ENCODE data around the gene MBNL3. TPM values are rescaled to one million over a fixed set of nuclear protein-coding genes. Genes with fewer than 3 reads are reported as not detected.
"Not testable (repeated sequence)": the region's sequence is repeated elsewhere in the genome, so short reads cannot be mapped to it uniquely, and the experiment has no call there.

The MBNL3 gene
- total RNA-seq, 1 donor from 2014 or later = 0.20 TPM

DNA sequence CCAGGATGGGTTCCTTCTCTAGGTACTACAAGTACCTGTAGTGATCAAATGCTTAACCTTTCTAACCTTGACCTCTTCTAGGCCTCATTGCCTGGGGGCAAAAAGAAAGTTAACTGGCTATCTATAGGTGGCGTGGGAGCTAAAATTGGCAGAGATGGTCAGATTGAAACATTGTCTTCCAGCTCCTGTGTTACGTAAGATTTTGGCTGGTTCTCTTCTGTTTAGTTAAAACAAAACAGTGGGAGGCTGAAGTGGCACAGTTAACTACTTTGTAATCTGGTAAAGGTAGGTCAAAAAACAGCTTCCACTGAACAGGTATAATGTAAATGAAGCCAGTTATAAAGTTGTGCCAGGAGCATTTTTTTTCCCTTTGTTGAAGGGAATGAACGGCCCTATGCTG lies 115.2 kb downstream of the MBNL3 start:
- DNase-seq (ENCODE audit: low read depth in 2 of 2) = no peak

DNA sequence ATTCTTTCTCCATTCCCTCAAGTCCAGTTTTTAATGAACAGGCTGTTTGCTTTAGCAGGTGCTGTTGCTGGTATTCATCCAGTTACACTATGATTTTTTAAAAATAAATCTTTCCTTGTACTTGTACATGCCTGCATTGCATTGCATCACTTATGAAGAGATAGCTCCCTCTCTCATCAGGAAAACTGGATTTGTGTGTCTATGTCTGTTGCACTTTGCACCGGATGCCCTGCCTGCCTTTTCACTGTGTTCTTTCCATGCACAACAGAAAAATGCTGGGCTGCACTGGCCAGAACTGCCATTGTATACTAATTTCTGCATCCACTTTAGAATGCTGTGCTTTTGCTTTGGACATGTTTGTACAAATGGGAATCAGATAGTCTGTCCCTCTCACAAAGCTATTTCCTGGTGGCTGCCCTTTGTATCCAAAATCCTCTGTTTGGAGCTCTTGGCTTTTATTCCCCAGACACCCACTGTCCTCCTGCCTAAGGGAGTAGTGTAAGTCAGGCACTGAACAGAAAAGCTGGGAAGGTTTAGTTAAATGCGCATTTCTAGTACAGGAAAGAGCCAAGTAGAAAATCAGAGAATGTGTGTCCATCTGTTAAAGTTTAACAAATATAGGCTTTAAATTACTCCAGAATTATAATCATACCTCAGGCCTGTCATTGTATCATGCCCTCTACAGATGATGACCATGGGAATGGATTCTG lies 119.1 kb downstream of the MBNL3 start:
- no peak for DNase-seq (ENCODE audit: low read depth in 2 of 2)

DNA sequence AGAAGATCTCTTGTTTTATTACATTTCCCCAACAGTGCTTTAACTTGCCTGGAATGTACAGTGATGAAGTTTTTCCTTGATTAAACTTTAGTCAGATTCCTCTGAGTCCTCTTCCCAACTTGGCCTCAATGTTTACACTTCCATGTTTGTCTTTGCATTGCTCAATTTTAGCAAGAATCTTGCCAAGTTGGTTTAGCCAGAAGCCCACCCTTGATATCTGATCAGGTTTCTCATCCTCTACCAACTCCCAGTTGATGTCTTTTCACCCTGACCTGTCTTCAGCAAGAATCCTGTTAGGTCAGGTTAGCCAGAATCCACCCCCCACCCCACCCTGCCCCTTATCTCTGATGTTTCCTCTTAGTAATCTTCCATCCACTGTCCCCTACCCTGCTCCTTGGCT lies 120.9 kb downstream of the MBNL3 start:
- no peak for DNase-seq (ENCODE audit: low read depth in 2 of 2)

DNA sequence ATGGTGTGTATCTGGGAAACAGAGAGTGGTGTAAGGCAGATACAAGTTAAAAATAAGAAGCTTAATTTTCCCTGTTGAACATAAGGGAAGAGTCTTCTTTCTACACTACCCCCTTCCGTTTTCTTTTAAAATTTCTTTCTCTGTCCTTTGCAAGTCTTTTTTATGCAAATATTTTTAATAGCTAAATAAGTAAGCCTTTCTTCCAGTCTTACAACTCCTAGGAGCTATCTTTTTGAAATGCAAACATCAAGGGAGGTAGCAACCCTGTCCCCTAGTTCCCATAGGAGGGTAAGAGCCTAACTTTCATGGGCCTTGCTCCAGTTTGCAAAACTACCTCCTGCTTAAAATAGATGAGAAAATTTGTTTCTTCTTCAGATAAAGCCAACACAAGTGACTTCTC lies 121.5 kb downstream of the MBNL3 start:
- DNase-seq (ENCODE audit: low read depth in 2 of 2) = no peak

DNA sequence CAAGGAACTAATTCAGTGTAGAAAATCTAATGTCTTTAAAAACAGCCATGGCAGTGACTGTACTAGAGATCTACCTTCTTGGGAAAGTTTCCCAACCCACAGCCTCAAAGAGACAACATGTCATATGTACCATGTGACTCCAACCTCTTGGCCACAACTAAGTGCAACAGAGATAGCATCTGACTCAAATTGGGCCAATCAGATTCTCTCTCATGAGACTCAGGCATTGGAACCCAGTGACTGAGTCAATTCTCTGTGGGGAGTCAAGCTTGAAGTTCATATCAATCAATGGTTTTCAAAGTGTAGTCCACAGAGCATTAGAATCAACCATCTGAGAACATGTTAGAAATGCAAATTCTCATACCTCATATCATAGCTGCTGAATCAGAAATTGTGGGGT lies 123.3 kb downstream of the MBNL3 start:
- DNase-seq (ENCODE audit: low read depth in 2 of 2) = no peak

DNA sequence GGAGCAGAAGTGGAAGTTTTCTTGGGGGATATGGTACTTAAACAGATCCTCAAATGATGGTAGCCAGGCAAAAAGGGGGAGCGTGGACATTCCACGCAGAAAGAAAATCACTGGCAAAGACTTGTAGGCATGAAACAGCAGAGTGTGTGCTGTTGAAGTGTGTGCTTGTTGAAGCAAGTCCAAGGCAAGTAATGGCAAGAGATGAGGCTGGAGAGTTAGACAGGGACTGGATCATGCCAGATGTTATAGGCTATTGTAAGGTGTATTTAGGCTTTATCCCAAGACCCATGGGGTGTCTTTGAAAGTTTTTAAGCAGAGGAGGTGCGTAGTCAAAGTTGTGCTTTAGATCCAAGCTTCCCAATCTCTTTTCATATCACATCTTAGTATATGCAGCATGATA lies 124.5 kb downstream of the MBNL3 start:
- DNase-seq (ENCODE audit: low read depth in 2 of 2) = no peak

DNA sequence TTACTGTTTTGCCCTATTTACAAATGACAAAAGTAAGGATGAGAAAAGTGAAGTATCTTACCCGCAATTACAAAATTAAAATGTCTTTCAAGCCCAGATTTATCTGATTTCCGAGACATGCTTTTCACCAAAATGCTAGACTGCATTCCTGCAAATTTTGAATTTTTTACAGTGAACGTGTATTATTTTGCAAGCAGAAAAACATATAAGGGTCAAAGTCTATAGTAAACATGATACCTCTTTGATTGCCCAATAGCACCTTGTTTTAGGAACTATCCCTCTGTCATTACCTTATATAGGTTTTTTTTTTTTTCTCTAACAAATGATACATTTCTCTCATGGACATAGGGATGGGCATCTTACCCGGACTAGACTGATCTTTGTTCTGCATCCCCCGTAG lies 135.4 kb downstream of the MBNL3 start:
- DNase-seq (ENCODE audit: low read depth in 2 of 2) = no peak

DNA sequence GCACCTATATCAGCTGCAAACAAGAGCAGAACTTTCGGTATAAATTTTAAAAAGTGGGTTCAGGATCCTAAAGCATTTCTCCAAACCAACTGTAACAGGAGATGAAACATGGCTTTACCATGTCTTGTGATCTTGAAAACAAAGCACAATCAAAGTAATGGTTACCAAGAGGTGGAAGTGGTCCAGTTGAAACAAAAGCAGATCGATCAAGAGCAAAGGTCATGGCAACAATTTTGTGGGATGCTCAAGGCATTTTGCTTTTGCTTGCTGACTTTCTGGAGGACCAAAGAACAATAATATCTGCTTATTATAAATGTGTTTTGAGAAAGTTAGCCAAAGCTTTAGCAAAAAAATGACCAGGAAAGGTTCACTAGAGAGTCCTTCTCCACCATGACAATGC lies 152.7 kb downstream of the MBNL3 start:
- no peak for DNase-seq (ENCODE audit: low read depth in 2 of 2)

DNA sequence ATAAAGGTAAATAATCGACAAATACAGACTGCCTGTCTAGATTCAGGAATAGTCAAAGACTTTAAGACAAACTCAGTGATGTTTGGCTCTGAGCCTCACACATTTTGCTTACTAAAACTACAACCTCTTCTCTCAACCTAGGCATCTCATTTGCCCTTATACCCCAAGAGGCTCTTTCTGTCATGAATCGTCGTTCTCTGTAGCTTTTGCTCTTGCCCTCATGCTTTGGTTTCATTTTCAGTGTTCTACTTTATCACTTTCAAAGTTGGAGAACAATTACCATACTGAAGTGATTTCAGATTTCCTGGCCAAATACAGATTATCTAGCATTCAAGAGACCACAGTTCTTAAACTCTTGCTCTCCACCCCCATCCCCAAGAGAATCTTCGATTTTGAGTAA lies 155.5 kb downstream of the MBNL3 start:
- no peak for DNase-seq (ENCODE audit: low read depth in 2 of 2)

DNA sequence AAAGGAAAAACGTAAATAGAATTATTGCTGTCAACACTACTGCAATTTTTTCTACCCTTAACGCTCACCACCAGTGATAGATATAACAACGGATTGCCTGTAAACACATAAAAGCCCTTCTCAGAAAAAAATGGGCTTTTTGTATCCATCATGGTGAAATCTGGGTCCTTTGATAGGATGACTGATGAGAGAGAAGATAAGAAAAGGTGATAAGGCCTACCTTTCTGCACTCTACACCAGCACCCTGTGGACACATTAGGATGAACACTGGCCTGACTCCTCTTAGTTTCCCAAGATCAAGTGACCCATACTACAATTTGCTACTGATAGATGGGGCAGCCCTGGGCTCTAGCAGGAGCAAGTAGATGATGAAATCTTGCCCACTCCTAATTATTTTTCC lies 157.3 kb downstream of the MBNL3 start:
- DNase-seq (ENCODE audit: low read depth in 2 of 2) = no peak

DNA sequence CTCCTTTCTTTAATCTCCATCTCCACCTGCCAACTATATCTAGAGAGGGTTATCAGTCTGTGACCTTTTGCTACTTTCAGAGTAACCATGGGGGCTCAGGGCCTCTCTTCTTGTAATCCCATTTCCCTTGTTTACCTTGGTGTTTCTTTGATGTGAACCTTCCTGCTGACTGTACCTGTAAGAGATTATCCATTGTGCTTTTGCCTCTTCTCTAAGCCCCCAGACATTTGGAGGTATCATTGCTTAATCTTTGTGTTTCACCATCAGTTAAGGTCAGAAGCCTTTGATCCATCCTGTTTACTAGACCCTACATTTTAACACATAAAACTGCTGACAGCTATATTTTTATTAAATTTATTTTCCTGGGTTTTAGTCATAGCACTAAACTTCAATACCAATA lies 157.8 kb downstream of the MBNL3 start:
- DNase-seq (ENCODE audit: low read depth in 2 of 2) = no peak

DNA sequence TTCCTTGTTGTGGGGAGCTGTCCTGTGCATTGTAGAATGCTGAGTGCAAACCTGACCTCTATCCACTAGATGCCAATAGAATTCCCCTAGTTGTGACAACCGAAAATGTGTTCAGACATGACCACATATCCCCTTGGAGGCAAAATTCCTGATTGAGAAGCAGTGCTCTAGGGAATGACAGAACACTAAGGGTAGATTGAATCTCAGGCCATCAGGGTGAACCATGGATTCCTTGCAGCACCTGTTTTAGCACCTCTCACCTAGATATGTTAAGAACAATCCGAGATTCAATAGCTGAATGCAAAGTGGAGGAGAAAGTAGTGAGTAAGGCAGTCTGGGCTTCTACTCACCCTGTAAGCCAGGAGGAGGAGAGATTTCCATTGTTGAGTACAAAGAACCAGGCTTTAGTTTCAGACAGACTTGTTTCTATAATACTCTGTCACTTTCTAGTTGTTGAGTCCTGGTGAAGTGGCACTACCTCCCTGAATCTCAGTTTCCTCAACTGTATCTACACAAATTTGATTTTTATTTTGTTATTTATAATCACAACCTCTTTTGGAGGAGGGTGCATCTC lies 158.6 kb downstream of the MBNL3 start:
- no peak for DNase-seq (ENCODE audit: low read depth in 2 of 2)

DNA sequence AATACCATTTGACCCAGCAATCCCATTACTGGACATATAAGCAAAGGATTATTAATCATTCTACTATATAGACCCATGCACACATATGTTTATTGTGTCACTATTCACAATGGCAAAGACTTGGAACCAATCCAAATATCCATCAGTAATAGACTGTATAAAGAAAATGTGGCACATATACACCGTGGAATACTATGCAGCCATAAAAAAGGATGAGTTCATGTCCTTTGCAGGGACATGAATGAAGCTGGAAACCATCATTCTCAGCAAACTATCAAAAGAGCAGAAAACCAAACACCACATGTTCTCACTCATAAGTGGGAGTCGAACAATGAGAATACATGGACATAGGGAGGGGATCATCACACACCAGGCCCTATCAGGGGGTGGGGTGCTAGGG lies 161.9 kb downstream of the MBNL3 start:
- not testable (repeated sequence) for DNase-seq (ENCODE audit: low read depth in 2 of 2)
